ENCODE results near the gene GDE1.
"Not testable (repeated sequence)": the region's sequence is repeated elsewhere in the genome, so short reads cannot be mapped to it uniquely, and the experiment has no call there.

GDE1 gene

GRCh38 chr16:19521471-19522396 lies at the start of gene GDE1:
GDE1 (minus strand) TSS chr16:19522098; CDS start chr16:19521964, 134 bp downstream.
- peak; percentile 93 for DNase-seq (ENCODE audit: low spot score)
- Mint-ChIP-seq H3K27me3 (ENCODE audit: low read depth) (no peaks in the 10 kb centered on the region), H3K4me3 (peak within 1 kb of the TSS; percentile 87), H3K9me3 (no peaks in the 10 kb centered on the region), H3K27ac (peak within 1 kb of the TSS; percentile 92), H3K36me3 (ENCODE audit: low read depth) (peaks cover 26% of the 10 kb centered on the region), H3K4me1 (ENCODE audit: low read depth) (peaks cover 54% of the 10 kb centered on the region)

- Mint-ChIP-seq H3K9me3 (peaks cover 7% of the 10 kb centered on the region), H3K36me3 (ENCODE audit: low read depth) (peaks cover 19% of the 10 kb centered on the region), H3K4me3 (no peak overlapping the region), H3K4me1 (ENCODE audit: low read depth) (no peaks in the 10 kb centered on the region), H3K27me3 (ENCODE audit: low read depth) (no peaks in the 10 kb centered on the region), H3K27ac (no peak overlapping the region)
- no peak for DNase-seq (ENCODE audit: low spot score)
Observed at GRCh38 chr16:19567560-19567959, 45.7 kb upstream of the GDE1 start.

- no peaks in the 10 kb centered on the region for H3K4me1 Mint-ChIP-seq (ENCODE audit: low read depth)
- peaks cover 7% of the 10 kb centered on the region for H3K9me3 Mint-ChIP-seq
- H3K27me3 Mint-ChIP-seq (ENCODE audit: low read depth): no peaks in the 10 kb centered on the region
- H3K36me3 Mint-ChIP-seq (ENCODE audit: low read depth): peaks cover 17% of the 10 kb centered on the region
- no peak overlapping the region for H3K4me3 Mint-ChIP-seq
- no peak overlapping the region for H3K27ac Mint-ChIP-seq
- no peak for DNase-seq (ENCODE audit: low spot score)
Observed at GRCh38 chr16:19566362-19566761, 44.5 kb upstream of the GDE1 start.

- no peak overlapping the region for H3K27ac Mint-ChIP-seq
- peaks cover 7% of the 10 kb centered on the region for H3K9me3 Mint-ChIP-seq
- H3K27me3 Mint-ChIP-seq (ENCODE audit: low read depth): no peaks in the 10 kb centered on the region
- H3K4me1 Mint-ChIP-seq (ENCODE audit: low read depth): no peaks in the 10 kb centered on the region
- peaks cover 14% of the 10 kb centered on the region for H3K36me3 Mint-ChIP-seq (ENCODE audit: low read depth)
- H3K4me3 Mint-ChIP-seq: no peak overlapping the region
- no peak for DNase-seq (ENCODE audit: low spot score)
Observed at GRCh38 chr16:19563377-19563776, 41.5 kb upstream of the GDE1 start.

GRCh38 chr16:19560078-19560477 lies 38.2 kb upstream of the GDE1 start:
- DNase-seq (ENCODE audit: low spot score): no peak
- Mint-ChIP-seq H3K4me1 (ENCODE audit: low read depth) (peaks cover 8% of the 10 kb centered on the region), H3K27ac (no peak overlapping the region), H3K4me3 (no peak overlapping the region), H3K27me3 (ENCODE audit: low read depth) (no peaks in the 10 kb centered on the region), H3K36me3 (ENCODE audit: low read depth) (peaks cover 8% of the 10 kb centered on the region), H3K9me3 (peaks cover 7% of the 10 kb centered on the region)

- Mint-ChIP-seq H3K9me3 (peaks cover 7% of the 10 kb centered on the region), H3K4me1 (ENCODE audit: low read depth) (peaks cover 13% of the 10 kb centered on the region), H3K36me3 (ENCODE audit: low read depth) (peaks cover 6% of the 10 kb centered on the region), H3K27ac (no peak overlapping the region), H3K27me3 (ENCODE audit: low read depth) (no peaks in the 10 kb centered on the region), H3K4me3 (no peak overlapping the region)
- DNase-seq (ENCODE audit: low spot score): no peak
Observed at GRCh38 chr16:19559242-19559910, 37.5 kb upstream of the GDE1 start.

- Mint-ChIP-seq H3K4me3 (peak overlapping the region; percentile 96), H3K36me3 (ENCODE audit: low read depth) (peaks cover 16% of the 10 kb centered on the region), H3K27ac (peak overlapping the region; percentile 97), H3K27me3 (ENCODE audit: low read depth) (no peaks in the 10 kb centered on the region), H3K4me1 (ENCODE audit: low read depth) (peaks cover 18% of the 10 kb centered on the region), H3K9me3 (no peaks in the 10 kb centered on the region)
- peak; percentile 29 for DNase-seq (ENCODE audit: low spot score)
Observed at GRCh38 chr16:19555938-19556771, 34.3 kb upstream of the GDE1 start.

- Mint-ChIP-seq H3K9me3 (no peaks in the 10 kb centered on the region), H3K27ac (peak within 1 kb of the TSS; percentile 97), H3K4me1 (ENCODE audit: low read depth) (peaks cover 18% of the 10 kb centered on the region), H3K36me3 (ENCODE audit: low read depth) (peaks cover 19% of the 10 kb centered on the region), H3K4me3 (peak within 1 kb of the TSS; percentile 96), H3K27me3 (ENCODE audit: low read depth) (no peaks in the 10 kb centered on the region)
- peak; percentile 95 for DNase-seq (ENCODE audit: low spot score)
Observed at GRCh38 chr16:19555186-19555937, 33.5 kb upstream of the GDE1 start, which contains the start of gene VPS35L. VPS35L (plus strand) TSS chr16:19555703; CDS start chr16:19555730, 27 bp downstream.

GRCh38 chr16:19549673-19550072 lies 27.8 kb upstream of the GDE1 start:
- no peak overlapping the region for H3K27ac Mint-ChIP-seq
- peaks cover 40% of the 10 kb centered on the region for H3K36me3 Mint-ChIP-seq (ENCODE audit: low read depth)
- H3K27me3 Mint-ChIP-seq (ENCODE audit: low read depth): no peaks in the 10 kb centered on the region
- no peak overlapping the region for H3K4me3 Mint-ChIP-seq
- DNase-seq (ENCODE audit: low spot score): no peak
- peaks cover 6% of the 10 kb centered on the region for H3K4me1 Mint-ChIP-seq (ENCODE audit: low read depth)
- H3K9me3 Mint-ChIP-seq: no peaks in the 10 kb centered on the region

GRCh38 chr16:19548144-19548543 lies 26.2 kb upstream of the GDE1 start:
- Mint-ChIP-seq H3K27me3 (ENCODE audit: low read depth) (no peaks in the 10 kb centered on the region), H3K9me3 (peaks cover 8% of the 10 kb centered on the region), H3K36me3 (ENCODE audit: low read depth) (peaks cover 53% of the 10 kb centered on the region), H3K4me1 (ENCODE audit: low read depth) (peaks cover 10% of the 10 kb centered on the region), H3K27ac (no peak overlapping the region), H3K4me3 (no peak overlapping the region)
- no peak for DNase-seq (ENCODE audit: low spot score)

- H3K4me3 Mint-ChIP-seq; H3K27me3 Mint-ChIP-seq (ENCODE audit: low read depth); H3K9me3 Mint-ChIP-seq; DNase-seq (ENCODE audit: low spot score); H3K27ac Mint-ChIP-seq: not testable (repeated sequence)
- Mint-ChIP-seq H3K4me1 (ENCODE audit: low read depth) (peaks cover 11% of the 10 kb centered on the region), H3K36me3 (ENCODE audit: low read depth) (peaks cover 56% of the 10 kb centered on the region)
Observed at GRCh38 chr16:19543278-19543996, 21.5 kb upstream of the GDE1 start.

- H3K4me1 Mint-ChIP-seq (ENCODE audit: low read depth): peaks cover 11% of the 10 kb centered on the region
- H3K36me3 Mint-ChIP-seq (ENCODE audit: low read depth): peaks cover 58% of the 10 kb centered on the region
- H3K4me3 Mint-ChIP-seq: no peak overlapping the region
- H3K27ac Mint-ChIP-seq: no peak overlapping the region
- peaks cover 9% of the 10 kb centered on the region for H3K9me3 Mint-ChIP-seq
- DNase-seq (ENCODE audit: low spot score): no peak
- H3K27me3 Mint-ChIP-seq (ENCODE audit: low read depth): no peaks in the 10 kb centered on the region
Observed at GRCh38 chr16:19542138-19542821, 20.4 kb upstream of the GDE1 start.

All from T-helper 2 cell treated with Interferon-gamma antibody and Interleukin-4, amounts not matched to agents 5 μg/mL and 100 μg/mL, for 36 hours (primary cell).